Heart left ventricle (tissue), 13 donors: ENCODE data around the gene KRT222.

ENCODE experiments used
- CTCF ChIP-seq, 12 donors: fragments of 200-600 bp; sonication (generic) in 4 of 12; IDR thresholded peaks; one replicate each; pipeline versions ENCODE4 v1.5.0 to v1.8.0; 2018 to 2022; ENCODE audit warnings: antibody characterized with exemption in 12 of 12, mild to moderate bottlenecking in 5 of 12
- POLR2A ChIP-seq, 2 donors: fragments of 450-650 bp; IDR thresholded peaks; one replicate each; pipeline ENCODE4 v1.6.1; 2017; ENCODE audit warnings: antibody characterized with exemption in 2 of 2, mild to moderate bottlenecking in 2 of 2, moderate library complexity in 2 of 2
- donor health status: ischemic (EF 13 %, LVEDD 7.1; RV severe dilation, severe dysfunction).
- donor health status: DM: no; HTN: yes; CAD: no.
- donor health status: DM: no; HTN: no; CAD: no.
- donor health status: ischemic (EF 25% LVEDD 6.9; RV normal size, moderate dysfunction).
- donor health status: ischemic (EF 25% LVEDD 5.7; RV mildly dilated, moderate dysfunction).
- donor health status: ischemic (EF 35%, LVEDD 5.7; RV mildly dilated, moderate dysfunction).
- donor health status: nonischemic (EF 11% LVEDD 7.7; RV severe dilation, severe dysfunction).
- donor health status: DM: yes; HTN: yes; CAD: no.
- donor health status: PGD.
- donor health status: ischemic (EF 29% LVEDD 5.4; RV normal size, mild dysfunction).
- donor health status: nonischemic (EF 23%, LVEDD 6.1; RV moderate dilation, normal function).

- TF ChIP-seq CTCF (IDR thresholded peaks at IDR 0.05) (no peak), POLR2A (IDR thresholded peaks at IDR 0.05) (no peak)
Observed at GRCh38 chr17:40714473-40714872, 49.5 kb upstream of the KRT222 start.
